Kidney epithelial cell (primary cell): ENCODE results near the gene ORC2. TPM values are rescaled to one million over a fixed set of nuclear protein-coding genes. Genes with fewer than 3 reads are reported as not detected.

Source experiments
- DNase-seq: peaks from one replicate; pipeline ENCODE4 v3.0.0-alpha.2; 2010; ENCODE audit warnings: low read depth
- H3K27me3 ChIP-seq: 2 replicates; pipeline ENCODE4 v1.6.0; 2011; ENCODE audit warnings: low read length; ENCODE audit not compliant: control insufficient read depth, insufficient read depth
- H3K36me3 ChIP-seq: 2 replicates; pipeline ENCODE4 v1.5.1; 2011; ENCODE audit warnings: low read length; ENCODE audit not compliant: control insufficient read depth, insufficient read depth
- H3K4me3 ChIP-seq: 2 replicates; pipeline ENCODE4 v1.5.1; 2011; ENCODE audit warnings: low read depth, mild to moderate bottlenecking, control low read depth, low read length
- CTCF ChIP-seq: IDR thresholded peaks from 2 replicates; pipeline ENCODE4 v1.5.1; 2011; ENCODE audit warnings: mild to moderate bottlenecking, moderate library complexity, low read length, control low read depth, inconsistent platforms; ENCODE audit not compliant: insufficient read depth, poor library complexity, severe bottlenecking
- total RNA-seq: library from RNA; depleted of rRNA; stranded (reverse); fragments of >200 nt; gene quantifications from 2 replicates; pipeline ENCODE4 v1.2.3, GENCODE V29; 2015

Gene ORC2
- total RNA-seq, 1 donor from 2014 or later, result 16.2 TPM

GRCh38 chr2:200930947-200931626, 32.4 kb downstream of the ORC2 start:
- H3K4me3 ChIP-seq, result no peak overlapping the region

GRCh38 chr2:200929334-200930249, 33.9 kb downstream of the ORC2 start:
- TF ChIP-seq CTCF, result no peak
- no peak for DNase-seq
- H3K4me3 ChIP-seq, result no peak overlapping the region
- H3K36me3 ChIP-seq, result no peaks in the 10 kb centered on the region
- no peaks in the 10 kb centered on the region for H3K27me3 ChIP-seq

More at GRCh38 chr2:200930947-200931626, 32.4 kb downstream of the ORC2 start:
- TF ChIP-seq CTCF, result no peak
- H3K36me3 ChIP-seq, result no peaks in the 10 kb centered on the region
- DNase-seq, result no peak
- no peaks in the 10 kb centered on the region for H3K27me3 ChIP-seq

GRCh38 chr2:200922439-200922838, 41.0 kb downstream of the ORC2 start:
- TF ChIP-seq CTCF, result no peak
- H3K27me3 ChIP-seq, result no peaks in the 10 kb centered on the region
- no peak overlapping the region for H3K4me3 ChIP-seq
- peaks cover 1% of the 10 kb centered on the region for H3K36me3 ChIP-seq
- no peak for DNase-seq

- no peak for DNase-seq
- no peak for TF ChIP-seq CTCF
- Histone ChIP-seq H3K36me3 (no peaks in the 10 kb centered on the region), H3K4me3 (no peak overlapping the region), H3K27me3 (no peaks in the 10 kb centered on the region)
These were observed 49.8 kb downstream of the ORC2 start for GRCh38 chr2:200913654-200914053.

GRCh38 chr2:200909958-200910357, 53.5 kb downstream of the ORC2 start:
- H3K36me3 ChIP-seq, result no peaks in the 10 kb centered on the region

More at GRCh38 chr2:200909958-200910357, 53.5 kb downstream of the ORC2 start:
- DNase-seq, result no peak
- no peak for TF ChIP-seq CTCF
- no peaks in the 10 kb centered on the region for H3K27me3 ChIP-seq
- H3K4me3 ChIP-seq, result no peak overlapping the region
